ENCODE data around the gene EIF5A2.
A peak's percentile ranks its signal among the peaks of the same experiment; 100 is the strongest.
"Not testable (repeated sequence)": the region's sequence is repeated elsewhere in the genome, so short reads cannot be mapped to it uniquely, and the experiment has no call there.

EIF5A2 gene

GRCh38 chr3:170908235-170909116 is at the start of gene EIF5A2:
TSS of gene EIF5A2 (minus strand) at chr3:170908637. CDS start at chr3:170907806, 831 bp downstream.
- DNase-seq (ENCODE audit: low read depth in 2 of 3, low spot score in 1 of 3) = peak; percentile 93 to 95 (median 94)

GRCh38 chr3:170956647-170957046 is 48.2 kb upstream of the EIF5A2 start:
- no peak for DNase-seq (ENCODE audit: low read depth in 2 of 3, low spot score in 1 of 3)

DNA sequence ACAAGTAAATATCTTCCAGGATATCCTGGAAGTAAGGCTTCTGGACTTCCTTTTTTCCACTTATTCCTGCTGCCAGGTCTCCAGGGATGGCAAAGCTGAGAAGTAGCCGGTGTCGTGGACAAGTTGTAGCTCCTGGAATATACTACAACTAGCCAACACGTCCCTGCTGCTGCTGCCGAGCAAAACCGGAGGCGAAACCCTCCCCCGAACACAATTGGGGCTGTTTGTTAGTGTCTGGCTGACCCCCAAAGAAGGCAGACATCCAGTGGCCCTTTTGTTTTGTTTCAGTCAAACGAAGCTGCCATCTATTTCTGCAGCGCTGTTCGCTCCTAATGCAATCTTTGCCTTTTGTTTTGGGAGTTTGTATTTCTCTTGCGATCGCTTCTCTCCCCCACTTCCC is 45.3 kb upstream of the EIF5A2 start:
- DNase-seq (ENCODE audit: low read depth in 2 of 3, low spot score in 1 of 3) = no peak

GRCh38 chr3:170953229-170953628 is 44.8 kb upstream of the EIF5A2 start:
- no peak for DNase-seq (ENCODE audit: low read depth in 2 of 3, low spot score in 1 of 3)

DNA sequence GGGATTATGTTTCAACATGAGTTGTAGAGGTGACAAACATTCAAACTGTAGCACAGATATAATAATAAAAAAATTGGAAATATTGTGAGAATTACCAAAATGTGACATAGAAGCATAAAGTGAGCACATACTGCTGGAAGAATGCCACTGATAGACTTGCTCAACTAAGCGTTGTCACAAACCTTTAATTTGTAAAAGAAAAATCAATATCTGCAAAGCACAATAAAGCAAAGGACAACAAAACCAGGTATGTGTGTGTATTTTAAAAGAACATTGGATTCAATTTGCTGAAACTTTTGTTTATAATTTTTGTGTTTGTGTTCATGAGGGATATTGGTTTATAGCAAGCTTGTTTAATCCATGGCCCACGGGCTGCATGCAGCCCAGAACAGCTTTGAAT is 40.8 kb upstream of the EIF5A2 start:
- no peak for DNase-seq (ENCODE audit: low read depth in 2 of 3, low spot score in 1 of 3)

DNA sequence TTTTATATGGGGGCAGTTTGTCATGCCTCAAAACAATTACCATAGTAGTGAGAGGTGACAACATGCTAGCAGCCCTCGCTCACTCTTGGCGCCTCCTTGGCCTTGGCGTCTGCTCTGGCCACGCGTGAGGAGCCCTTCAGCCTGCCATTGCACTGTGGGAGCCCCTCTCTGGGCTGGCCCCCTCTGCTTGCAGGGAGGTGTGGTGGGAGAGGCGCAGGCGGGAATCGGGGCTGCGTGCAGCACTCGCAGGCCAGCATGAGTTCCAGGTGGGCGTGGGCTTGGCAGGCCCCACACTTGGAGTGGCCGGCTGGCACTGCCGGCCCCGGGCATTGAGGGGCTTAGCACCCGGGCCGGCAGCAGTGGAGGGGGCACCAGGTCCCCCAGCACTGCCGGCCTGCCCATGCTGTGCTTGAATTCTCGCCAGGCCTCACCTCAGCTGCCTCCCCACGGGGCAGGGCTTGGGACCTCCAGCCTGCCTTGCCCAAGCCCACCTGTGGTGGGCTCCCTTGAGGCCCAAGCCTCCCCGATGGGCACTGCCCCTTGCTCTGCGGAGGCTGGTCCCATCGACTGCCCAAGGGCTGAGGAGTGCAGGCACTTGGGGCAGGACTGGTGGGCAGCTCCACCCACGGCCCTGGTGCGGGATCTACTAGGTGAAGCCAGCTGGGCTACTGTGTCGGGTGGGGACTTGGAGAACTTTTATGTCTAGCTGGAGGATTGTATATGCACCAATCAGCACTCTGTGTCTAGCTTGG is 38.8 kb upstream of the EIF5A2 start:
- DNase-seq (ENCODE audit: low read depth in 2 of 3, low spot score in 1 of 3) = no peak

GRCh38 chr3:170942011-170942410 is 33.6 kb upstream of the EIF5A2 start:
- DNase-seq (ENCODE audit: low read depth in 2 of 3, low spot score in 1 of 3) = no peak

- no peak for DNase-seq (ENCODE audit: low read depth in 2 of 3, low spot score in 1 of 3)
Measured at GRCh38 chr3:170941551-170941950, 33.1 kb upstream of the EIF5A2 start.

DNA sequence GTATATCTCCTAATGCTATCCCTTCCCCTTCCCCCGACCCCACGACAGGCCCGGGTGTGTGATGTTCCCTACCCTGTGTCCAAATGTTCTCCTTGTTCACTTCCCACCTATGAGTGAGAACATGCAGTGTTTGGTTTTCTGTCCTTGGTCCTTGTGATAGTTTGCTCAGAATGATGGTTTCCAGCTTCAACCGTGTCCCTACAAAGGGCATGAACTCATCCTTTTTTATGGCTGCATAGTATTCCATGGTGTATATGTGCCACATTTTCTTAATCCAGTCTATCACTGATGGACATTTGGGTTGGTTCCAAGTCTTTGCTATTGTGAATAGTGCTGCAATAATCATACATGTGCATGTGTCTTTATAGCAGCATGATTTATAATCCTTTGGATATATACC is 24.6 kb upstream of the EIF5A2 start:
- not testable (repeated sequence) for DNase-seq (ENCODE audit: low read depth in 2 of 3, low spot score in 1 of 3)

- not testable (repeated sequence) for DNase-seq (ENCODE audit: low read depth in 2 of 3, low spot score in 1 of 3)
Measured at GRCh38 chr3:170923553-170923952, 15.1 kb upstream of the EIF5A2 start.

DNA sequence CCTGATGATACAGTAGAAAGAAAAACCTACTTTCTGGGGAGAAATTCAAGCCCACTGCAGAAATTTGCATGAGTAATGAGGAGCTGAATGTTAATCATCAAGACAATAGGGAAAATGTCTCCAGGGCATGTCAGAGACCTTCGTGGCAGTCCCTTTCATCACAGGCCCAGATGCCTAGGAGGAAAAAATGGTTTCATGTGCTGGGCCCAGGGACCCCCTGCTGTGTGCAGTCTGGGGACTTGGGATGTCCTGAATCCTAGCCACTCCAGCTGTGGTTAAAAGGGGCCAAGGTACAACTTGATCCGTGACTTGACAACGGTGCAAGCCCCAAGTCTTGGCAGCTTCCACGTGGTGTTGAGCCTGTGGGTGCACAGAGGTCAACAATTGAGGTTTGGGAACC is 10.3 kb upstream of the EIF5A2 start:
- no peak for DNase-seq (ENCODE audit: low read depth in 2 of 3, low spot score in 1 of 3)

DNA sequence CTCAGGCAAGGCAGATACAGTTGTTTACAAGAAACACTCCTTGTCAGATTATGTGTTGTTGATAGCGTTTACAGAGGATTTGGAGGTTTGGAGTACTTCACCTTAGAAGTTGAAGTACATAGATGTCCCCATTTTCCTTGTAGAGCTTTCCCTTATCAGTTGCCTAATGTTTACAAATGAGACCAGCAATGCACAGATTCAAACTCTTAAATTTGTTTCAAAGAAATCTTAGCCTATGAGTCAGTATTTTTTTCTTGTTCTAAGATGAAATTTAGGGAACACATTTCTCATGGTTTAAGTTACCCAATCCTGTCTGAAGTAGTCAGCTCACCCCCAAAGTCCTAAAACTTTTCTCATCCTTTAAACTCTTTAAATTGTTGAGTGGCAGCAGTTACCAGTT is 6.3 kb upstream of the EIF5A2 start:
- DNase-seq (ENCODE audit: low read depth in 2 of 3, low spot score in 1 of 3) = no peak

DNA sequence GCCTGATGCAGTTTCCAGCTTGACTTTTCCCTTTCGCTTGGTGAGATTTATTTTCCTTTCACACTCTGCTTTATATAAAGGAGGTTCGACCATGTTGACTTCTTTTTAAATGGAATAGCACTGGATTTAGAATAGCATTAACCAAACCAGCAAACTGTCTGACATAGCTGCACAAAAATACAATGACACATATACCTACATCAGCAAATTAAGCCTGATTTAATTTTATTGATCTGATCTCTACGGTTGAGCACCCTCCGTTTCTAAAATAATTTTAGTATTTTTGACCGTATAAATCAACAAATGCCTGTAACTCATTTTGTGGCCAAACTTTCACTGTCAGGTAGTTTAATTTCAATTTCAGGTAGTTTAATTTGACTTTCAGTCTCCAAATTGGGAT is 5.8 kb upstream of the EIF5A2 start:
- DNase-seq (ENCODE audit: low read depth in 2 of 3, low spot score in 1 of 3) = no peak

DNA sequence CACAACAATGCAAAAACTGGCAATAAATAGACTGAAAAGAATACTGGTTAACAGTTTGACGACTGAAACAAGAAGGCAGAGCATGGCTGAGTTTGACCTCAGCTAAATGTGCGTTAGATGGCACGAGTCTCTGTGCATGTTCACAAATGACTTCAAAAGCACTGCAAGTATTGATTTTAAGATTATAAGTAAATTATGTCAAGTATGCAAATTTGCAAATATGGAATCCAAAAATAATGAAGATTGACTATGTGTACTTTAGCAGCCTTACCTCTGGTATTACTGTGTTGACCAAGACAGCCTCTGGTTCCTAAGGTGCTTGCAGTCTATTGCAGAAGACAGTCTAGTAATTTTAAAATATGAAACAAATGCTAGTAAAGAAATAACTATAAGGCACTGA is 2.6 kb upstream of the EIF5A2 start:
- no peak for DNase-seq (ENCODE audit: low read depth in 2 of 3, low spot score in 1 of 3)

GRCh38 chr3:170910542-170910941 is 2.1 kb upstream of the EIF5A2 start:
- DNase-seq (ENCODE audit: low read depth in 2 of 3, low spot score in 1 of 3) = no peak

GRCh38 chr3:170909129-170909903 is 879 bp upstream of the EIF5A2 start:
- DNase-seq (ENCODE audit: low read depth in 2 of 3, low spot score in 1 of 3) = no peak

DNA sequence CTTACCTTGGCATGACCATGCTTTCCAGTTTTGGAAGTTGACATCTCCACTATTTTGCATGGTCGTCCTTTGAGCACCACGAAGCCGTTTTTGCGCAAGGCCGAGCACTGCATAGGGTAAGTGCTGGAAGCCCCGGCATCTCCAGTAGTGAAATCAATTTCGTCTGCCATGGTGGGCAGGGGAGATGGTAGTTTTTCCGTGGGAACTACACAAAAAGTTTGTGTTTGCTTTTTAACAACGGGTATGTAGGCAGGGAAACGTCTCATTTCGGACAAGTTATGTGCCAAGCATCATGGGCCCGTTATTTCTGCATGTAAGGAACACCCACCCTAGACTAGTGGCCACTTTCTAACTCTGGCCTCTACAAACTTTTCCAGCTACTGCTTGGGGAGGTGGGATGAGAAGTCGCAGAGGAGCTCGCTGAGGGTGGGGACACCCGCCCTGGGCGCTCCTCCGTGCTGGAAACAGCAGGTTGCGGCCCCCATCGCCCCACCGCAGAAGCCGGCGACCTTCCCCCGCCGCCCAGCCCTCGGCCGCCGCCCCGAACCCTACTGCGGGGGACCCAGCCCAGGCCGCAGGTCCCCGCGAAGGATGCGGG is 701 bp downstream of the EIF5A2 start:
- no peak for DNase-seq (ENCODE audit: low read depth in 2 of 3, low spot score in 1 of 3)

DNA sequence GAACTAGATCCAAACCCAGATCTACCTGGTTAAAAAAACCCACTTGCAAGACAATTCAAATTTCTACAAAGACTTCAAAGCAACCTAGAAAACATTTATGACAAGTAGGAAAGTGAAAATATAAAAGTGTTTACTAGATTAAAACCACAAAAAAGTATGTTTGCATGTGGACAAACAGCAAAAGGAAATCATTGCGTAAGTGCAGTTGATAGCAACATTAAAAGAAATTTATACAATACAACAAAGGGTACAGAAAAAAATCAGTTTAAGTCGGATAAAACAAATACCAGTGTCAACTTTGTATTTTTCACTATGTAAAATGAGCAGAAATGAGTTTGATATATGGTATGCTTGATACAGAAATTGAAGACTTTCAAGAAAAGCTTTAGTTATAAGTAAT is 2.6 kb downstream of the EIF5A2 start:
- no peak for DNase-seq (ENCODE audit: low read depth in 2 of 3, low spot score in 1 of 3)

DNA sequence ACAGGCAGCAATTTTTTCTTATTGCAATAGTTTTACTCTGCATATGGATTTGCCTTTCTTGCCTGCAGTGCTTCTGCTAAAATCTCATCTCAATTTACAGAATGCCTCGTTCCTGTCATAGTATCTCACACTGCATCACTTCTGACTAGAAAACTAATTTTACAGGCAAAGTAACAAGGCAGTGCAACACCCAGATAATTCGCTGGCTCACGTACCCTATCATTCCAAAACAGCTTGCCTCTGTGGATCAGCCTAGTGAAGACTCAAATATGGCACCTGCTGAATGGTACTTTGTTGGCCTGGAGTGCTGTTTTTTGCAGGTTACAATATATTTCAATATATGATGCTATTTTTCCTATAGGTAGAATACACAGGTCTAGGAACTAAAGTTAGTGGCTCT is 5.3 kb downstream of the EIF5A2 start:
- DNase-seq (ENCODE audit: low read depth in 2 of 3, low spot score in 1 of 3) = no peak

DNA sequence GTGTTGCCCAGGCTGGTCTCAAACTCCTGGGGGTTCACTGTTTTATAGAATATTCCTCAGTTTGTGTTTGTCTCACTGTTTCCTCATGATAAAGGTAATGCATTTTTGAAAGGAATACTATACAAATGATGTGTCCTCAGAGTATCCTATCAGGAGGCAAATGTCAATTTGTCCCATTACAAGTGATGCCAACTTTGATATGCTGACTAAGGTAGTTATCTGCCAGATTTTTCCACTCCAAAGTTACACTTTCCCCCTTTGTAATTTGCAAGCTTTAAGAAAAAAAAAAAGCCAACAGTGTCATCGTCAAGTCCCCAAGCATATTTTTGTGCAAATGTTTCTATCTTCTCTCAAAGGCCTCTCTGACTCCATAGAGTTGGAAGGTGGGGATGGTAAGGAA is 9.0 kb downstream of the EIF5A2 start:
- DNase-seq (ENCODE audit: low read depth in 2 of 3, low spot score in 1 of 3) = no peak

GRCh38 chr3:170897978-170898377 is 10.5 kb downstream of the EIF5A2 start:
- no peak for DNase-seq (ENCODE audit: low read depth in 2 of 3, low spot score in 1 of 3)
